D721Med (cell line): ENCODE data around the gene TRAPPC2L.

Source experiments
- DNase-seq: peaks from one replicate; pipeline ENCODE4 v3.0.0; 2011; ENCODE audit warnings: low spot score; ENCODE audit not compliant: insufficient read length
- FAIRE-seq: peaks from 2 replicates; lab custom pipeline; 2011; peaks lifted over from hg19 to GRCh38; lab: Jason Lieb, UNC
- CTCF ChIP-seq: IDR thresholded peaks from 2 replicates; pipeline ENCODE4 v1.5.1; 2012; ENCODE audit warnings: mild to moderate bottlenecking, control low read depth; ENCODE audit not compliant: insufficient read depth; ENCODE audit errors: missing control alignments

Gene TRAPPC2L

GRCh38 chr16:88872650-88873331, 15.9 kb downstream of the TRAPPC2L start:
- DNase-seq (no peak), FAIRE-seq (no peak)
- no peak for TF ChIP-seq CTCF

GRCh38 chr16:88874938-88875599, 18.1 kb downstream of the TRAPPC2L start:
- TF ChIP-seq CTCF, result no peak
- FAIRE-seq (no peak), DNase-seq (no peak)

- no peak for TF ChIP-seq CTCF
- FAIRE-seq (no peak), DNase-seq (no peak)
Measured at GRCh38 chr16:88875703-88876234, 18.8 kb downstream of the TRAPPC2L start.

GRCh38 chr16:88876942-88877526, 20.1 kb downstream of the TRAPPC2L start:
- FAIRE-seq (no peak), DNase-seq (no peak)
- no peak for TF ChIP-seq CTCF

GRCh38 chr16:88877564-88878289, 20.8 kb downstream of the TRAPPC2L start:
- no peak for TF ChIP-seq CTCF
- DNase-seq (no peak), FAIRE-seq (no peak)

- DNase-seq (no peak), FAIRE-seq (no peak)
- TF ChIP-seq CTCF, result no peak
Measured at GRCh38 chr16:88878356-88878755, 21.4 kb downstream of the TRAPPC2L start.
